Adrenal gland (tissue), 5 donors: ENCODE results near the gene FAM240A.

Experiments used
- CTCF ChIP-seq, 6 experiments: fragments of 450-650 bp in 4 of 6; fragments of 200-600 bp in 2 of 6; sonication (generic) in 1 of 6; IDR thresholded peaks; 1 replicate in 5 of 6; 2 replicates in 1 of 6; pipeline versions ENCODE4 v1.5.1 to v1.8.0; 2016 to 2021; ENCODE audit warnings: antibody characterized with exemption in 6 of 6, mild to moderate bottlenecking in 2 of 6, moderate library complexity in 1 of 6
- POLR2A ChIP-seq, 2 donors: fragments of 450-650 bp; IDR thresholded peaks; one replicate each; pipeline ENCODE4 v1.6.1; 2017; ENCODE audit warnings: antibody characterized with exemption in 2 of 2, mild to moderate bottlenecking in 2 of 2, moderate library complexity in 1 of 2
- donor health status: DM: no; HTN: no; CAD: no.

GRCh38 chr3:46604127-46604526 lies 8.2 kb upstream of the FAM240A start:
- TF ChIP-seq CTCF (IDR thresholded peaks at IDR 0.05) (no peak), POLR2A (IDR thresholded peaks at IDR 0.05) (no peak)
